Fibroblast of mammary gland (primary cell): ENCODE results near the gene MINDY2.
A peak's percentile ranks its signal among the peaks of the same experiment; 100 is the strongest.

Source experiments
- DNase-seq: peaks from one replicate; pipeline ENCODE4 v3.0.0-alpha.2; 2010; ENCODE audit warnings: low read depth
- H3K4me3 ChIP-seq: 2 replicates; pipeline ENCODE4 v1.5.1; 2011; ENCODE audit warnings: low read depth, mild to moderate bottlenecking, low read length, moderate library complexity; ENCODE audit not compliant: control insufficient read depth
- CTCF ChIP-seq: conservative IDR thresholded peaks from 2 replicates; pipeline ENCODE4 v1.5.1; 2011; ENCODE audit warnings: low read depth, low read length, inconsistent platforms; ENCODE audit not compliant: control insufficient read depth, insufficient read depth

MINDY2 gene

GRCh38 chr15:58864602-58865424 lies 93.7 kb downstream of the MINDY2 start:
- peak; percentile 16 for DNase-seq
- TF ChIP-seq CTCF = no peak
- H3K4me3 ChIP-seq = peak overlapping the region; percentile 35

GRCh38 chr15:58865425-58865880 lies 94.4 kb downstream of the MINDY2 start:
- no peak for DNase-seq
- peak overlapping the region; percentile 35 for H3K4me3 ChIP-seq
- no peak for TF ChIP-seq CTCF

GRCh38 chr15:58867926-58868325 lies 96.8 kb downstream of the MINDY2 start:
- no peak overlapping the region for H3K4me3 ChIP-seq
- DNase-seq = no peak
- TF ChIP-seq CTCF = no peak

- no peak overlapping the region for H3K4me3 ChIP-seq
- peak; percentile 70 for DNase-seq
- no peak for TF ChIP-seq CTCF
Measured at GRCh38 chr15:58870451-58870850, 99.3 kb downstream of the MINDY2 start.

GRCh38 chr15:58873267-58873666 lies 102.2 kb downstream of the MINDY2 start:
- DNase-seq = peak; percentile 93
- no peak overlapping the region for H3K4me3 ChIP-seq
- no peak for TF ChIP-seq CTCF

- no peak for DNase-seq
- H3K4me3 ChIP-seq = no peak overlapping the region
- TF ChIP-seq CTCF = no peak
Measured at GRCh38 chr15:58875343-58875742, 104.2 kb downstream of the MINDY2 start.
